GM23338 (cell line): ENCODE data around the gene RORB. TPM values are rescaled to one million over a fixed set of nuclear protein-coding genes. Genes with fewer than 3 reads are reported as not detected.

Experiments used
- ATAC-seq: fragments of 200-7000 bp; cut with Tn5 transposase; 3 replicates; pipeline ENCODE4 v1.9.1; 2020
- DNase-seq: peaks from one replicate; pipeline ENCODE4 v3.0.0-alpha.2; 2015; ENCODE audit warnings: low spot score
- H2AFZ ChIP-seq: fragments of 200-600 bp; sonication (generic); 2 replicates; pipeline ENCODE4 v1.8.0; 2016; ENCODE audit warnings: antibody characterized with exemption, mild to moderate bottlenecking, moderate library complexity
- H3F3A ChIP-seq: fragments of 200-600 bp; sonication (generic); replicated peaks from 2 replicates; pipeline ENCODE4 v1.8.0; 2017; ENCODE audit warnings: antibody characterized with exemption, mixed run types, low read depth
- H3K27ac ChIP-seq: fragments of 200-600 bp; sonication (generic); 2 replicates; pipeline ENCODE4 v1.6.1; 2016; ENCODE audit warnings: low read depth
- H3K27me3 ChIP-seq: fragments of 200-600 bp; sonication (generic); 2 replicates; pipeline ENCODE4 v1.8.0; 2016; ENCODE audit warnings: mild to moderate bottlenecking, mixed run types, moderate library complexity; ENCODE audit not compliant: insufficient read depth
- H3K36me3 ChIP-seq: fragments of 200-600 bp; sonication (generic); 2 replicates; pipeline ENCODE4 v1.8.0; 2016; ENCODE audit warnings: mild to moderate bottlenecking; ENCODE audit not compliant: insufficient read depth
- H3K4me1 ChIP-seq: fragments of 200-600 bp; sonication (generic); 2 replicates; pipeline ENCODE4 v1.8.0; 2016; ENCODE audit warnings: mild to moderate bottlenecking, moderate library complexity; ENCODE audit not compliant: insufficient read depth
- H3K4me2 ChIP-seq: fragments of 200-600 bp; sonication (generic); 2 replicates; pipeline ENCODE4 v1.7.1; 2017; ENCODE audit warnings: mixed run types
- H3K4me3 ChIP-seq: fragments of 200-600 bp; sonication (generic); 2 replicates; pipeline ENCODE4 v1.6.1; 2016; ENCODE audit warnings: mixed run types
- H3K79me2 ChIP-seq: fragments of 200-600 bp; sonication (generic); replicated peaks from 2 replicates; pipeline ENCODE4 v1.8.0; 2017; ENCODE audit warnings: mild to moderate bottlenecking; ENCODE audit not compliant: insufficient read depth
- H3K9me2 ChIP-seq: fragments of 200-600 bp; sonication (generic); 2 replicates; pipeline ENCODE4 v1.8.0; 2017; ENCODE audit not compliant: insufficient read depth
- H4K20me1 ChIP-seq: fragments of 200-600 bp; sonication (generic); replicated peaks from 2 replicates; pipeline ENCODE4 v1.8.0; 2017; ENCODE audit warnings: mild to moderate bottlenecking; ENCODE audit not compliant: insufficient read depth
- H3K27ac Mint-ChIP-seq: 2 replicates; pipeline ENCODE4 v1.8.0; 2020; ENCODE audit warnings: inconsistent platforms, mild to moderate bottlenecking, moderate library complexity, mixed read lengths
- H3K27me3 Mint-ChIP-seq: 3 replicates; pipeline ENCODE4 v1.8.0; 2022; ENCODE audit warnings: low read depth, mild to moderate bottlenecking, moderate library complexity, mixed read lengths, inconsistent platforms; ENCODE audit not compliant: insufficient read depth, poor library complexity
- H3K36me3 Mint-ChIP-seq: 3 replicates; pipeline ENCODE4 v1.8.0; 2021; ENCODE audit warnings: low read depth, mild to moderate bottlenecking, inconsistent platforms, moderate library complexity, mixed read lengths
- H3K4me1 Mint-ChIP-seq: 3 replicates; pipeline ENCODE4 v1.8.0; 2020; ENCODE audit warnings: mild to moderate bottlenecking, inconsistent platforms, mixed read lengths
- H3K4me3 Mint-ChIP-seq: 3 replicates; pipeline ENCODE4 v1.8.0; 2021; ENCODE audit warnings: moderate library complexity, mild to moderate bottlenecking, inconsistent platforms, mixed read lengths
- H3K9me3 Mint-ChIP-seq: 3 replicates; pipeline ENCODE4 v1.8.0; 2020; ENCODE audit warnings: moderate library complexity, mild to moderate bottlenecking, inconsistent platforms, mixed read lengths
- CTCF ChIP-seq, 2 experiments: fragments of 200-600 bp in 1 of 2; sonication (generic) in 1 of 2; conservative IDR thresholded peaks; 2 replicates each; pipeline versions ENCODE4 v1.5.1 to v1.6.1; 2016 to 2017; ENCODE audit warnings: antibody characterized with exemption in 2 of 2, low read depth in 2 of 2, mild to moderate bottlenecking in 2 of 2, moderate library complexity in 1 of 2
- EZH2 ChIP-seq: fragments of 200-600 bp; sonication (generic); IDR thresholded peaks from one replicate; pipeline ENCODE4 v1.8.0; 2017; ENCODE audit warnings: antibody characterized with exemption, mild to moderate bottlenecking, low read depth; ENCODE audit not compliant: unreplicated experiment
- NANOG ChIP-seq: IDR thresholded peaks from 2 replicates; pipeline ENCODE4 v1.6.1; 2016; ENCODE audit warnings: antibody characterized with exemption, borderline replicate concordance
- REST ChIP-seq: IDR thresholded peaks from one replicate; pipeline ENCODE4 v1.6.1; 2018; ENCODE audit warnings: antibody characterized with exemption; ENCODE audit not compliant: unreplicated experiment
- STAT1 ChIP-seq: IDR thresholded peaks from one replicate; pipeline ENCODE4 v1.6.1; 2016; ENCODE audit warnings: antibody characterized with exemption; ENCODE audit not compliant: unreplicated experiment
- ZNF114 ChIP-seq: fragments of 250-450 bp; sonication (Bioruptor Pico); IDR thresholded peaks from 2 replicates; pipeline ENCODE4 v1.5.0; 2020; ENCODE audit warnings: mild to moderate bottlenecking, moderate library complexity
- ZNF331 ChIP-seq: fragments of 250-450 bp; sonication (Bioruptor Pico); IDR thresholded peaks from 2 replicates; pipeline ENCODE4 v1.5.0; 2020; ENCODE audit warnings: low read depth, mild to moderate bottlenecking, moderate library complexity
- polyA plus RNA-seq: library from polyadenylated mRNA; unstranded; fragments of >200 nt; fragmentation: Nextera tagmentation; extraction: Ambion mirVana; gene quantifications from 2 replicates; pipeline ENCODE4 v1.2.1, GENCODE V29; 2016
- total RNA-seq: library from RNA; depleted of rRNA; stranded (reverse); fragments of >200 nt; shearing (Covaris generic); gene quantifications from 2 replicates; pipeline ENCODE4 v1.2.3, GENCODE V29; 2014

RORB gene
- total and polyA plus RNA-seq, 2 experiments from 2014 or later: 1.2 to 4.5 TPM

DNA sequence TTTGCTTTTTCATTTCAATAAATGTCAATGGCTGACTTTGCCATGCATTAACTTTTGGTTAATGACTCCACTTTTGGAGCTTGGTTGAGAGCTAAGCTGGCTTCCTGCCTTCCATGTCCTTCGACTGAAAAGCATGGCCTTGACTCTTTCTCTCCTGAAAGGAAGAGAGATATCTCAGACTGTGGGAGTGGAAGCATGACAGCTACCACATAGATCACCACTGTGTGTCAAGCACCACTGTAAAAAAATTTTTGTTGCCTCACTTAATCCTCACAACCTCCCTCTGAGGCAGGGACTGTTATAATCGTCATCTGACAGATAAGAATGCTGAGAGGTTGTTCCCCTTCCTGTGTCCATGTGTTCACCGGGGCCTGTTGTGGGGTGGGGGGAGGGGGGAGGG is 184.8 kb downstream of the RORB start (continued):
- TF ChIP-seq REST (no peak), CTCF (conservative IDR thresholded peaks at IDR 0.05; ENCODE audit: low read depth in 2 of 2) (no peak), ZNF331 (CRISPR knock-in tag) (no peak), NANOG (no peak), STAT1 (no peak)

DNA sequence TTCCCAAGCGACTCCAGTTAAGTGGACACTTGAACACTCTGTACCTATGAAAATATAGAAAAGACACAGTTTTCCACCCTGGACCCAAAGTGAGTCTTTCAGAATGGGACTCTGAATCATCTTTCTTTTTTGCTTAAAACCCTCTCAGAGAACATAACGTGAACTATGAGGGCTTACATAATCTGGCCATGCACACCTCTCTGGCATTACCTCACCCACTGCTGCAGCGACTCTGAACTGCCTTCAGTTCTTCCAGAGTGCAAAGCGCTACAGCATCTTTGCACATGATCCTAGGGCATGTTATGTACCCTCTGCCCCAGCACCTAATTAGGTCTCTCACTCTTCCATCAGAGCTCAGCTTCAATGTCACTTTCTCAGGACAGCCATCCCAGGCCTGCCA is 186.2 kb downstream of the RORB start:
- H4K20me1 ChIP-seq: no peaks in the 10 kb centered on the region
- no peak overlapping the region for H2AFZ ChIP-seq
- H3K4me2 ChIP-seq: no peak overlapping the region
- Mint-ChIP-seq H3K27me3 (no peaks in the 10 kb centered on the region), H3K36me3 (no peaks in the 10 kb centered on the region), H3K4me1 (no peaks in the 10 kb centered on the region), H3K9me3 (no peaks in the 10 kb centered on the region), H3K4me3 (no peak overlapping the region), H3K27ac (no peak overlapping the region)
- no peaks in the 10 kb centered on the region for H3K9me2 ChIP-seq
- H3K4me3 ChIP-seq: no peak overlapping the region
- no peaks in the 10 kb centered on the region for H3K27me3 ChIP-seq
- no peak for DNase-seq
- H3F3A ChIP-seq: no peaks in the 10 kb centered on the region
- no peaks in the 10 kb centered on the region for H3K4me1 ChIP-seq
- H3K27ac ChIP-seq: no peak overlapping the region
- no peaks in the 10 kb centered on the region for H3K36me3 ChIP-seq
- ATAC-seq: no peak
- TF ChIP-seq ZNF114 (CRISPR knock-in tag) (no peak), STAT1 (no peak), REST (no peak), EZH2 (no peak)
- no peaks in the 10 kb centered on the region for H3K79me2 ChIP-seq
